HG02763 (cell line): ENCODE measurements around the gene ZFP2.

Experiments used
- ATAC-seq: cut with Tn5 transposase; IDR thresholded peaks from one replicate; pipeline ENCODE4 v1.9.1; 2021; ENCODE audit warnings: mild to moderate bottlenecking, moderate library complexity; ENCODE audit not compliant: unreplicated experiment

Gene ZFP2

DNA sequence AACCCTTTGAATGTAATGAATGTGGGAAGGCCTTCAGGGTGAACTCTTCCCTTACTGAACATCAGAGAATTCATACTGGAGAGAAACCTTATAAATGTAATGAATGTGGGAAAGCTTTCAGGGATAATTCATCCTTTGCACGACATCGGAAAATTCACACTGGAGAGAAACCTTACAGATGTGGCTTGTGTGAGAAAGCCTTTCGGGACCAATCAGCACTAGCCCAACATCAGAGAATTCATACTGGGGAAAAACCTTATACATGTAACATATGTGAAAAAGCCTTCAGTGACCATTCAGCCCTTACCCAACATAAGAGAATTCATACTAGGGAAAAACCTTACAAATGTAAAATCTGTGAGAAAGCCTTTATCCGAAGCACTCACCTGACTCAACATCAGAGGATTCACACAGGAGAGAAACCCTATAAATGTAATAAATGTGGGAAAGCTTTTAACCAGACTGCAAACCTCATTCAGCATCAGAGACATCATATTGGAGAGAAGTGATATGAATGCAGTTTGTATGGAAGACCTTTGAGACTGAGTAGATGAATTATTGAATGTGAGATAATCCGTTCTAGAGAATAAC, 69.8 kb downstream of the ZFP2 start:
- ATAC-seq = no peak

DNA sequence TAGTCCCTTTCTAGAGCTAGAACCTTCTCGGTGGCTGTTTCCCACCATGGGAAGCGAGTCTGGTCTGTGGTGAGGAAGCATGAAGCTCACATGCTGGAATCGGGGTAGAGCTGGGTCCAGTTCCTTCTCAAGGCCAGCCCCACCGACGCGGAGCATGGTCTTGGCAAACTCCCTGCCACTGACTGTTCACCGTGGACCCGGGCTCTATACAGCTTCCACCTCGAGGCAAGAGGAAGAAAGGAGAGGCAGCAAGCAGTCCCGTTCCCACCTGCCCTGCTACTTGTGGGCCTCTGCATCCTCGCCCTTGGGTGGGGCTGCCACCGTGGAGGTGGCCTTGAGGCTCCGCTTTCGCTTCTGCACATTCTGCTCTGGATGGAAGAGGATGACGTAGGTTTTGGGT, 85.7 kb downstream of the ZFP2 start:
- ATAC-seq = no peak
